Inflammatory macrophage (primary cell): ENCODE data around the gene RNU5B-1.
"Not testable (repeated sequence)": the region's sequence is repeated elsewhere in the genome, so short reads cannot be mapped to it uniquely, and the experiment has no call there.

ENCODE experiments used
- DNase-seq, 2 donors: peaks; one replicate each; pipeline ENCODE4 v3.0.0-alpha.2; 2020 to 2022

RNU5B-1 gene

GRCh38 chr15:65344214-65344913, 39.9 kb downstream of the RNU5B-1 start:
- no peak for DNase-seq

DNA sequence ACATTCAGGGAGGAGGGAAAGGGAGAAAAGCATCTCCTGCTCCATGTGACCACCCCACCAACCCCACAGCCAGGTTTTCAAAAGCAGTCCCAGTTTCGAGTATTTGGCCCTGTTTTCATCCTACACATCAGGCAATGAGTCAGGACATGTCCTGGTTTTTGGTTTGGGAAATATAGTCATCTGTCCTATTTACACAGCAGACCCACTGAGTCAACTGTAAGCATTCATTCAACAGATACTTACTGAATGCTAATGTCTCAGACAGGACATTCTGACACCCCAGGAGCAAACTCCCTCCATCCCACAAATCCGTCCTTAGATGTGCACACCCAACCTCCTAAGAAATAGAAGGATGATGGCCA, 40.4 kb downstream of the RNU5B-1 start:
- DNase-seq = no peak

DNA sequence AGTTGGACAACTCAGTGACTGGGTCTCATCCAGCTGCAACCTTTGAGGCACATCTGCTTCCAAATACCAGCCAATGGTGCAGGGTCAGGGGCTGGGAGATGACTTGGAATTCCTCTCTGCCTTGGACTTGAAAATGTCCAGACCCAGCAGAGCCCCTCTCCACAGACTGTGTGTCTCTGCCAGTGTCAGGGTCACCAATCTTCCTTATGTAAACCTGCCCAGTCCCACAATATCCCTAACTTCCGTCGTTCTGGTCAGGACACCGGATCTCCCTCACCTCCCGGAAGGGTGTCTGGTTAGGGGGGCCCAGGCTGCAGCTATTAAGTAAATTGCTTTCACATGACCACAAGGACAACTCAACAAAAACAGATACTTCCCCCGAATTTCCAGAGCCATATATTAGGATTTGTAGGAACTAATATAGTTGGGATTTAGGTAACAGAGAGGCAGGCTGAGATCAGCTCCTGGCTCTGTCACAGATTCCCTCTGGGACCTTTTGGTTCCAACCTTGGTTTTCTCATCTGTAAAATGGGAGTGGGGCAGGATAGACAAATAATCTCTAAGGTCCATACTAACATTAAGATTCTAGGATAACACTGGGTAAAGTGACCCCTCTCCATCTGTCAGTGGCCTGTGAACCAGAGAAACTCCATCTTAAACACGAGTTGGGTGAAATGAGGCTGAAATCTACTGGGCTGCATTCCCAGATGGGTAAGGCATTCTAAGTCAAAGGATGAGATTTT, 42.5 kb downstream of the RNU5B-1 start:
- no peak for DNase-seq

DNA sequence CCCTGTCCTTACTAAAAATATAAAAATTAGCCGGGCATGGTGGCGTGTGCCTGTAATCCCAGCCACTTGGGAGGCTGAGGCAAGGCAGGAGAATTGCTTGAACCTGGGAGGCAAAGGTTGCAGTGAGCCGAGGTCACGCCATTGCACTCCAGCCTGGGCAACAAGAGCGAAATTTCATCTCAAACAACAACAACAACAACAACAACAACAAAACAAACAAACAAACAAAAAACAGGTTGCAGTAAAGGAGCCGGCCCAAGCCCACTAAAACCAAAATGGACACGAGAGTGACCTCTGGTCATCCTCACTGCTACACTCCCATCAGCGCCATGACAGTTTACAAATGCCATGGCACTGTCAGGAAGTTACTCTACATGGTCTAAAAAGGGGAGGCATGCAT, 43.3 kb downstream of the RNU5B-1 start:
- DNase-seq = not testable (repeated sequence)

- no peak for DNase-seq
Measured at GRCh38 chr15:65349338-65349737, 44.9 kb downstream of the RNU5B-1 start.

DNA sequence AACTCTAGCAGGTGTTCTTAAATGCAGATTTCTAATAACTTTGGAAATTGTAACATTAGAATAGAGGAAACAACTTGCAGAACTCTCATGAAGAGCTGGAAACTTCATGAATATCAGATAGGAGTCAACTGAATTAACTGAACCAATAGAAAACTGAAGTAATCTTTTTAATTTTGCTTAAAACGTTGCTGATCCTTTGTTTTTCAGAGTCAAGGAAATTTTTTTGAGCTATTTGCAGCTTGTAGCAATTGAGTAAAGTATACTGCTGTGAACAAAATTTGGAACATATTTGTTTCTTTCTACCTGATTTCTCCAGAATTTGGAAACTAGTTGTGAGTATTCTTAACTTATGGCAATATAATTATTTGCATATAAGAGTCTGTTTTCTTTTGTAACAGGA, 47.5 kb downstream of the RNU5B-1 start:
- not testable (repeated sequence) for DNase-seq
